Measurements from ENCODE around the gene FOXK1.
"Not testable (repeated sequence)": the region's sequence is repeated elsewhere in the genome, so short reads cannot be mapped to it uniquely, and the experiment has no call there.

The FOXK1 gene

DNA sequence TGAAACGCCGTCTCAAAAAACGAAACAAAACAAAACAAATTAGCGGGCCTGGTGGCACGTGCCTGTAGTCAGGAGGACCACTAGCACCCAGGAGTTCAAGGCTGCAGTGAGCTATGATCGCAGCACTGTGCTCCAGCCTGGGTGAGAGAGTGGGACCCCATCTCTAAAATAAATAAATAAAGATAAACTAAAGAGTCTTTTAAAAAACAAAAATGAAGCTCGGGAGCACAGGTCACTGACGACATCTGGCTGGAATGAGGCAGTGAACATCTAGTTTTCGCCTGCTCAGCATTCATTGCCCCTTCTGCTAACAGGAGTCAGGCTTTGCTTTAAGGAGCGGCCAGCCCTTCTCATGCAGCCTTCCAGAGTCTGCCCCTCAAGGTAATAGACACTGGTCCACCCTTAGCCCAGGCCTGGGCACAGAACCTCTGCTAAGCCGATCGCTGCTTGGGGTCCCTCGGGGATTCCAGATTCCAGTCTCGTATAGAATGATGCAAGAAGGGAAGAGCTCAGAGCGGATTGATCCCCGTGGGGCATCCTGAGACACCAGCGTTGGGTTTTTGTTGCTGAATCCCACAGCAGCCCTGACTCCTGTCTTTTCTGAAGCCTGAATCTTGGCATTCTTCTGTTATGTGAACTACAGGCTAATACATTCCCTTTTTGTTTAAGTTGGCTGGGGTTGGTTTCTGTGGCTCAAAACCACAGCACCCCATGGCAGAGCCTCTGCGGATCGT, 14.2 kb upstream of the FOXK1 start:
- no peak for DNase-seq

- DNase-seq: no peak
These were observed 13.6 kb upstream of the FOXK1 start for GRCh38 chr7:4668510-4668847.

- no peak for DNase-seq
These were observed 11.3 kb upstream of the FOXK1 start for GRCh38 chr7:4670791-4671190.

DNA sequence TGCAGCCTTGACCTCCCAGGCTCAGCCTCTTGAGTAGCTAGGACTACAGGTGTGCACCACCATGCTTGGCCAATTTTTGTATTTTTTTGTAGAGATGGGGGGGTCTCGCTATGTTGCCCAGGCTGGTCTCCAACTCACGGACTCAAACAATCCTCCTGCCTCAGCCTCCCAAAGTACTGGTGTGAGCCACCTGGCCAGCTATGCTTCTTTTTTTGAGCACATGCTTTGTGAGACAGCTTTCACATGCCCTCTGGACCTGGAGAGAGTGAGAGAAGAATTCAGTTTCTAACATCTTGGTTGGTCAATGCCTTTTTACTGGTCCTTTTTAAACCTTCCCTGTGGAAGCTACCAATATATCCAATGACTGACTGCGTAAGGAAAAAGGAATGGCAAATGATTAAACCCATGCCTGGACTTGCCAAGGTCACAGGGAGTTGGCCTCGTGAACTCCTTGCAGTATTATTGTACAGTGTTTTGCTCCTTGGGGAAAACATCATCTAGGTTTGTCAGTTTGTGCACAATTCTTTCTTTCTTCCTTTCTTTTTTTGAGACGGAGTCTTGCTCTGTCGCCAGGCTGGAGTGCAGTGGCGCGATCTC, 6.2 kb upstream of the FOXK1 start:
- no peak for DNase-seq

GRCh38 chr7:4677518-4677917, 4.6 kb upstream of the FOXK1 start:
- DNase-seq: not testable (repeated sequence)

- peak; percentile 33 for DNase-seq
These were observed 760 bp upstream of the FOXK1 start for GRCh38 chr7:4681218-4681851.

DNA sequence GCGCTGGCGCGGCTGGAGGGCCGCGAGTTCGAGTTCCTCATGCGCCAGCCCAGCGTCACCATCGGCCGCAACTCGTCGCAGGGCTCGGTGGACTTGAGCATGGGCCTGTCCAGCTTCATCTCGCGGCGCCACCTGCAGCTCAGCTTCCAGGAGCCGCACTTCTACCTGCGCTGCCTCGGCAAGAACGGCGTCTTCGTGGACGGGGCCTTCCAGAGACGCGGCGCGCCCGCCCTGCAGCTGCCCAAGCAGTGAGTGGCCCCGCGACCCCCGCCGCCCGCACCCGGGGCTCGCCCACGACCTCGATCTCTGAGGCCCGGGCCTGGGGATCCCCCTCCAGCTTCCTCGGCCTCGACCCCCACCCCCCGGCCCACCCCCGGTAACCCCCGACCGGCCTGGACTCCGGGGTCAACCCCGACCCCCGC, 537 bp downstream of the FOXK1 start:
- DNase-seq: peak; percentile 55

GRCh38 chr7:4683043-4683883, 1.2 kb downstream of the FOXK1 start:
- DNase-seq: peak; percentile 10

DNA sequence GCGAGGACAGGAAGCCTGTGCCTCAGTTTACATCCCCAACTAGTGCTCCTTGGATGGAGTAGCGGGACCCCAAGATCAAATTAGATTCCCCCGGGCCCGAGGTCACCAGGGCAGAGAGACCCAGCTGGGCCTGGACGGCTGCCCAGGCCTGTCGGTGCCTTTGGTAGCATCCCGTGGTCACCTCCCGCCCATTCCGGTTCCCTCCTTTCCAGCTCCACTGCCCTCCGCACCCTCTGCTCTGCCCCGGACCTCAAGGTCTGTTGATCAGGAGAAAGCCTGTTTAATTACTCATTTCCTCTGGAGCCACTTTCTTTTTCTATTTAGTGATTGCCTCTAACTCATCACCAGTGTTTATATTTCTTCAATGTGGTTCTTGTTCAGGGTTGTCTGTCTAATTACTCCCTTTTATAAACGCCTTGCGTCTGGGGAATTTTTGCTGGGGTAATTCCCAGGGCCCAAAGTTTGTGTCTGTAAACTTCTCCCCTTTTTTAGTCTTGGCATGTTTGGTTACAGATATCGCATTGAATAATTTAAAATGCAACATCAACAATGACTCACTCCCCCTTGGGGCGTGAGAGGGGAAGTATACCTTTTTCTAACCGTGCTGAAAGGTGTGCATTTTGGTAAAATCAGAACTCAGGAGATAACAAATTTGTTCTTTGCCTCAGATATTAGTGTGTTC, 1.9 kb downstream of the FOXK1 start:
- DNase-seq: peak; percentile 55

DNA sequence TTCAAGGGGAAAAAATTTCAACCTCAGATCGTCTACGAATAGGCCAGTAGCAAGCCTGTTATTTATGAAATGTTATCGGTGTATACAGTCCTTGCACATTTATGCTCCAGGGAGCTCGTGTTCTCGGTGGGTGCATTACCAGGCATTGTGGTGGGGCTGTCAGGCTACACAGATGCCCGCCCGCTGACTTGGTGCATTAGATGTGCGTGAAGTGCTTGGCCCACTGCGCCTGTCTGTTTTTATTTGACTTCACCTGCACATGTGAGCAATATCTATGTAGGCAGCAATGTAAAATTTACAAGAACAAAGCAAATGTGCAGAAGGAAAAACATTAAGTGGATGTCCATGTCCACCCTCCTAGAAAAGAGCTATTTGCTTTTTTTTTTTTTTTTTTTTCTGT, 2.8 kb downstream of the FOXK1 start:
- DNase-seq: no peak

- not testable (repeated sequence) for DNase-seq
These were observed 3.6 kb downstream of the FOXK1 start for GRCh38 chr7:4685676-4686075.

GRCh38 chr7:4687956-4688355, 5.9 kb downstream of the FOXK1 start:
- no peak for DNase-seq

GRCh38 chr7:4689151-4689550, 7.1 kb downstream of the FOXK1 start:
- DNase-seq: no peak

GRCh38 chr7:4689668-4690067, 7.6 kb downstream of the FOXK1 start:
- DNase-seq: no peak

DNA sequence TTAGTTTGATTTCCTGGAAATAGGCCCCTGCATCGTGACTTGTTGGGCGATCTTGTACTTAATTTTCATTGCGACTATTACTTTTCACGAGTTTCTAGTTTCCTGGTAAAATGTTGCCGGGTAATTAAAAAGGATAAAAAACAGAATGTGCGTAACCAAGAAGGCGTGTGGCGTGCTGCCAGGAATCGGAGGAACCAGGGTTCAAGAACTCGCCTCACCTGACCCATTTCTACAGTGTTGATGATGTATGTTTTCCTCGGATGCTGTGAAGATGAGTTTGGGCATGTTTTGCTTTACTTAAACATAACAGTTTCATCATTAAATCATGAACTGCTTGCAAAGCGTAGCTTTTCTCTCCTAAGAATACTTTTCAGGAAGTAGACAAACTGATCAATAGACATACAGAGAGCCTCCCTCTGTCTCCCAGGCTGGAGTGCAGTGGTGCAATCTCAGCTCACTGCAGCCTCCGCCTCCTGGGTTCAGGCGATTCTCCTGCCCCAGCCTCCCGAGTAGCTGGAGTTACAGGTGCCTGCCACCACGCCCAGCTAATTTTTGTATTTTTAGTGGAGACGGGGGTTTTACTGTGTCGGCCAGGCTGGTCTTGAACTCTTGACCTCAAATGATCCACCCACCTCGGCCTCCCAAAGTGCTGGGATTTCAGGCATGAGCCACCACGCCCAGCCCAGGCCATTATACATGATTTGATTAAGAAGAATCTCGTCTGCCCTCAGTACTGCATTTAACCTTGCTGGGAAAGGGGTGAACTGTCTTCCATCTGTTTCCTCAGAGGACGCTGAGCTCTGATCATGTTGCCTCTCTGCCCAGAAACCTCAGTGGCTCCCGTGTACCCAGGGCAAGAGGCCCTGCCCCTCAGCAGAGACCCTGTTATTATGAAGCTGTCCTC, 9.1 kb downstream of the FOXK1 start:
- DNase-seq: no peak

DNA sequence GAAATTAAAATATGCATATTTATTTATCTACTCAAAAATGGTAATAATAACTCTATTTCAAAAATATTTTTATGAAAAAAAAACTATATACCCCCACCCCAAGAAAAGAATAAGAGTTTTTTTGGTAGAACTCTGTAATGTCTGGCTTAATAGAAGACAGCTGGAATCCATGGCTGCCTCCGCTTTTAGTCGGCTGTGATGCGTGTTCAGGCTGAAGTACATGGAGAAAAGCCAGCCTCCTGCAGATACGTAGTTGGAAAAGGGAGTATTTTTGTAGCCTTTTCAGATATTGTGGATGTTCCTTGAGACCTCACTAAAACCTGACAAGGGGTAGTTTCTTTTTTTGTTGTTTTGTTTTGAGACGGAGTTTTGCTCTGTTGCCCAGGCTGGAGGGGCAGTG, 10.0 kb downstream of the FOXK1 start:
- no peak for DNase-seq

GRCh38 chr7:4692622-4693021, 10.5 kb downstream of the FOXK1 start:
- DNase-seq: not testable (repeated sequence)

DNA sequence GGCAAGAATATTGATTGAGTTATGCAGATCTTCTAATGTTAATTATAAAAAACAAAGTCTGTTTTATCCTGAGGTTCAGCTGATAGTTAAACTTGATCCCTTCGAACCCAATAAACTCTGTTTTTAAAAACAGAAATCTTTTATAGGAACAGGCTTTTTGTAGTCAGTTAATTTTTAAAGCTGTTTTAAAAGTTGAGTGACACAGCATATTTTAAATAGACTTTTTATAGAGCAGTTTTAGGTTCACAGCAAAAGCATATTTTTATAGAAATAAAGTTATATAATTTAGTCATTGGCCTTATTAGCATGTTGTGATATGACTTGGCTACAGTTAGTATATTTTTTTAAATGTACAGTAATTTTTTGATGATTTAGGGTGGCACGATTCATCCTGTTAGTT, 11.1 kb downstream of the FOXK1 start:
- DNase-seq: no peak

- DNase-seq: no peak
These were observed 11.7 kb downstream of the FOXK1 start for GRCh38 chr7:4693749-4694148.

- DNase-seq: no peak
These were observed 12.2 kb downstream of the FOXK1 start for GRCh38 chr7:4694305-4694704.

- no peak for DNase-seq
These were observed 16.7 kb downstream of the FOXK1 start for GRCh38 chr7:4698707-4699275.
